HG03097 (cell line): ENCODE measurements around the gene EXOC7.
A peak's percentile ranks its signal among the peaks of the same experiment; 100 is the strongest.

ENCODE experiments used
- ATAC-seq: cut with Tn5 transposase; IDR thresholded peaks from one replicate; pipeline ENCODE4 v1.9.1; 2021; ENCODE audit not compliant: unreplicated experiment, low FRiP score

EXOC7 gene, protein sequence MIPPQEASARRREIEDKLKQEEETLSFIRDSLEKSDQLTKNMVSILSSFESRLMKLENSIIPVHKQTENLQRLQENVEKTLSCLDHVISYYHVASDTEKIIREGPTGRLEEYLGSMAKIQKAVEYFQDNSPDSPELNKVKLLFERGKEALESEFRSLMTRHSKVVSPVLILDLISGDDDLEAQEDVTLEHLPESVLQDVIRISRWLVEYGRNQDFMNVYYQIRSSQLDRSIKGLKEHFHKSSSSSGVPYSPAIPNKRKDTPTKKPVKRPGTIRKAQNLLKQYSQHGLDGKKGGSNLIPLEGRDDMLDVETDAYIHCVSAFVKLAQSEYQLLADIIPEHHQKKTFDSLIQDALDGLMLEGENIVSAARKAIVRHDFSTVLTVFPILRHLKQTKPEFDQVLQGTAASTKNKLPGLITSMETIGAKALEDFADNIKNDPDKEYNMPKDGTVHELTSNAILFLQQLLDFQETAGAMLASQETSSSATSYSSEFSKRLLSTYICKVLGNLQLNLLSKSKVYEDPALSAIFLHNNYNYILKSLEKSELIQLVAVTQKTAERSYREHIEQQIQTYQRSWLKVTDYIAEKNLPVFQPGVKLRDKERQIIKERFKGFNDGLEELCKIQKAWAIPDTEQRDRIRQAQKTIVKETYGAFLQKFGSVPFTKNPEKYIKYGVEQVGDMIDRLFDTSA

DNA sequence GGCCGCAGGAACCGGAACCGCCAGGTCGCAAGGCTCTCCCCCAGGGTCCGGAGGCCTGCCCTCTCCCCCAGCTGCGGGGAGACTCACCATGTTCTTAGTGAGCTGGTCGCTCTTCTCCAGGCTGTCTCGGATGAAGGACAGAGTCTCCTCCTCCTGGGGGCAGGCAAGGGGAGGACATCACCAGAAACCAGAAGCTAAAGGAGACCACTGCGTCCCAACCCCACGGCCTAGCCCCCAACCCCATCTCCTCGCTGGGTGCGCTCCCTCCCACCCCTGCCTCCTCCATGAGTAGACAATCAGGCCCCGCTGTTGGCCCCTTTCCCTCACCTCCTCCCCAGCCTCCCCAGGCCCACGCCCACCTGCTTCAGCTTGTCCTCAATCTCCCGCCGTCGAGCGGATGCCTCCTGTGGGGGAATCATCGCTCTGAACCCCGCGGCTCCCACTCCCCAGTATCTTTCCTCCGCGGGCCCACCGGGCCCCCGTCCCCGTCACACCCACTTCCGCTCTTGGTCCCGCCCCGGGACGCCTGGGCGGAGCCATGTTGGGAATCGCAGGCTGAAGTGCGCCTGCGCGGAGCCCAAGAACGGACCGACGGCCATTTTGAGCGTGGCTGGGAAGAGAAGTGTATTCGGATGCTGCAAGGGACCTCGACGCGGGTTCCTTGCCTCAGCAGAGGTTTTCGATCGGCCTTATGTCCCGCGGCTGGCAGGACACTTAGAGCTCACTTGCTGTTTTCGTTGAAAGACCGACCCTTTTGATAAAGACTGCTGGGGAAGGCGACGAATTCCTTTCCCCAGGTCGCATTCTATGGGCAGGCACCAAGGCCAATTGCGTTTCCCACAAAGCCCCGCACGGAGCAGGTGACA lies at the start of gene EXOC7:
Gene EXOC7, minus strand, starts transcription at position 514 of the 866 bp plus-strand sequence. Its CDS starts 95 bp downstream, at position 419.
- ATAC-seq = peak; percentile 71

DNA sequence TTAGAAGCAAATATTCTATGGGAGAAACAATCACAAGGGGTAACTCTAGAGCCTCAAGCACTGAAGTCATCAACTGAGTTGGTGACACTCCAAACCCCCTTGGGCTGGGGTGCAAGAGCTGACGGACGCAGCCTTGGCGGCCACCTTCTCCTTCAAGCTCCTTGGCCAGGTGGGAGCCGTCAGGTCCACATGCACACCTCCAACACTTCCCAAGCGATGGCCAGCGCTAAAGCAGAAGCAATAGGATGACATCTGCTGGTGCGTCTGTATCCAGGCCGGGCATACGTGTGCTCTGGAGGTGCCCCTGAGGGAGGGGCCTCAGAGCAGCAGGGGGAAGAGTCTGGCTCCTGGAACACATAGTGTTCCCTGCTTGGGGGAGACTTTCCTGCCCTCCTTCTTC lies 49.6 kb upstream of the EXOC7 start:
- ATAC-seq = no peak

DNA sequence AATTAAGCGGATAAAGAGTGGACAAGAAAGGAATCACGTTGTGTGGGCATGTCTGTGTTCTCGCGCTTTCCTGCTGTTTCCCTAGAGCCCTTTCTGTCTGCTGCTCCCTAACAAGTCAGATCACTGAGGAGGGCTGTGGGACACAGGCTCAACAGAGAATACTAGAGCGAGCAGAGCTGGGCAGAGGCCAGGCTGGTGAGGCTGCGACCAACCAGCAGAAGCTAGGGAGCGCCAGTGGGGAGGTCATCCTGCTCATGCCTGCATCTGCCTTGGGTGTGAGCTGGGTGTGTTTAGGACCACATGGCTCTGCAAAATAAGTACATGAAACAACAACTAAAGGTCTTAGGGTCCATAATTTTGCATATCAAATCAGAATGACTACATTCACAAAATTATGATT lies 49.0 kb upstream of the EXOC7 start:
- no peak for ATAC-seq

DNA sequence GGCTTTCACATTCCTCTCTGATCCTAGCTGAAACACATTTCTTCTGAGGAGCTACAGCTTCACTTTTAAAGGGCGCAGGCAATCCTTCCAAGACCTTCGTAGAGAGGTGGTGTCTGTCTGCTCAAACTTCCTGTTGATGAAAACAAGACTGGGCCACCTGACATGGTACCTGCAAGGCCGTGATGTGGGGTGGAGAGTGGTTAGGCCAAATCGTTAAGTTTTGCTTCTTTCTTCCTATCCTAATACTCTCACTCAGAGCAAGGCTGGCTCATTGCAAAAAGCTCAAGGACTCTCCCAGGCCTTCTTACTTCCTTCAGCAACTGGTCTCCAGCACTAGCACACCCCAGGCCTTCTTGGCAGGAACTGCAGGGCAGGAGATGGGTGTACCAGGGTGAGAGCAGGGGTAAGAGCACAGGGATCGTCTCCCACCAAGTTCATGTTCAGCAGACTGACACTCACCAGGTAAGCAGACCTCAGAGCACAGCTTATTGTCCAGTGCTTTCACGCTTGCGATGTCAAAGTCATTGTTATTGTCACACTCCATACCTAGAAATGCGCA lies 48.4 kb upstream of the EXOC7 start:
- ATAC-seq = no peak

DNA sequence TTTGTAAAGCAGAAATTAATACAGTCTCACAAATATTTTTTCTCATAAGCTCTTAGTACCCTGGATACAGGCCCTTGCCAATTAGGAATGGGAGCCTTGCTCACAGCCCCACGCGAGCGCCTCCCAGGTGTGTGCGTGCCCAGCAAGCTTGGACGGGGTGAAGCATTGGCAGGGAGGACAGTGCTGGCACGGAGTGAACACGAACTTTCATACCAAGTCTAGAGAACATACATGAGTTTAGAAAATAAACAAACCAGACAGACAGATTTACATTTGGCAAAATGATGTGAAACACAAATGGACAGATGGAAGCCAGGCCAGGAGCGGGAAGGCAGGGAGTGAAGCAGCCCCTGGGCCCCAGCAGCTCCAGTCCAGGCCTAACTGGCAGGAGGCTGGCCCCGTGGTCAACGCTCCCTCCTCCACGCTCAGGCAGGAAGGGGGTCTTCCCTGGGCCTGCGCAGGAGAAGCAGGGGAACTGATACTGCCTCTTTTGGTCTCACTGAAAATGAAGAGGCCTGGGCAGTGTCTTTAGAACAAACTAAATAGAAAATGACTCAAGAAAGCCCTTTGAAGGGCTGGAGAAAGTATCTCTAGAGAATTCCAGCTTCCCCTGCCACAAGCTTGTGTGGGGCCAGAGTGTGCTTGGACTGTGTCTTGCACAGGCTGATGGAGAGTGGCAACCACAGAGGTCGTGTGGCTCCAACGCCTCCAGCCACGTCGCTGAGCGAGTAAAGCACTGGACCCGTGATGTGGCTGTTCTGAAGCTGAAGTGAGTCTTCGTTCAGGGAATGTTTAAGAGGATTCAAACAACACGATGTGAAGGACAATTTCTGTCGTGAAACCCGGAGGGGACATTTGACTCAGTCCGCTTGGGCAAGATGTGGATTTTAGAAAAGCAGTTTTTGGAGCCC lies 47.4 kb upstream of the EXOC7 start:
- no peak for ATAC-seq

DNA sequence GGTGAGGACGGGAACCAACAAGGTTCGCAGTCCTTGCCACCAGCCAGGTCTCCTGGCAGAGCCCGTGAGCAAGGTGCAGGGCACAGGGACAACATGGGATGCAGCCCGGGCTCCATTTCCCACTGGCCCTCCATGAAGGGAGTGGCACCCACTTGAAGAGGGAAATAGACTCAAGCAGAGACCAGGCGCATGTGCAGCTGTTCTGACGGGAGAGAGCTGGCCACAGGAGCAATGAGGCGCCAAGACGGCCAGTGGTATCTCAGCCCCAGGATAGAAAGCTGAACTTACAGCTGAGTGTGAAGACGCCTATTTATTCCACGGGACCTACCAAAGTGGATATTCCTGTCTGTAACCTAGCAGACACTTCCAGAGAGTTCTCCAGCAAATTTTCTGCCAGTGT lies 45.6 kb upstream of the EXOC7 start:
- ATAC-seq = no peak

DNA sequence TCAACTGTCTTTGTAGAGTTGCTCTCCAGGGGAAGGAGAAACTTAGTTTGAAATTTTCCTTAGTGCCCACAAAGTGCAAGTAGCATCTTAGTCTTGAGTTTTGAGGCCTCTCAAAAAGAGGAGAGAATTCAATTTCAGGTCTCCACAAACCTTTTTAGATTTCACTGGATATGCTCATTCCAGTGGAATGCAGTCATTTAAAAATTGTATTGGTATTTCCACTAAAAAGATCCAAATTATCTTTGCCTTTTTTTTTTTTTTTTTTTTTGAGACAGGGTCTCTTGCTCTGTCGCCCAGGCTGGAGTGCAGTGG lies 44.4 kb upstream of the EXOC7 start:
- ATAC-seq = no peak

DNA sequence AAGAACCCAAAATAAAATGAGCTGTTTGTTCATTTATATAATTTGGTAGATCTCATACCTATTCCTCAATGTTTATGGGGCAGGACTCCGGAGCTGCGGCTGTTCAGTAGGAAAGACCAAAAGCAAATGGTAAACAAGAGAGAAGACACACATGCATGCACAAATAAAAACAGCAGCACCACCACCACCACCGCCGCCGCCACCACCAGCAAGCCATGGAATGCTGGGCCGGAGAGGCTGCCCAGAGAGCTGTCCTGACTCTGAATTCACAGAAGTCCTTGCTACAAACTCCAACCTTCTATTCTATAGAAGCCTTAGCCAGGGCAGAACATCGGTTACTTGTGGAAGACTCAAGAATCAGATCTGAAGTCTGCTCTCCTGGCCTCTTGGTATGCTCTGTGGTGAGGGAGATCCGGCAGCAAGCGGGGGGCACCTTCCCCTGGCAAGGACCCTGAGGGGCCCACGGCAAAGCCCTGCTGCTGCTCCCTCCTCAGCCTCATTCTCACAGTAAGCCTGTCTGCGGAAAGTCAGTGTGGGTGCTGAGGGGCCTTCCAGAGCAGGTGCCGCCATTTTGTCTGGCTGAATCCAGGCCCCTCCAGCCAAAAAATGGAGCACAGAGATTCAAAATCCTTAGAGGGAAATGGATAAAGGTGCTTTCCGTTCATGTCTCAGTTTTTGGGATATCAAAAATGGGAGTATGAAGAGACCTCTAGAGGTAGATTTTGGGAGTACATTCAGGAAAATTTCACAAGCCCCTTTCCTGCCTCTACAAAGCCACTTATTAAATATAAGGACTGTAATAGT lies 43.8 kb upstream of the EXOC7 start:
- ATAC-seq = no peak

DNA sequence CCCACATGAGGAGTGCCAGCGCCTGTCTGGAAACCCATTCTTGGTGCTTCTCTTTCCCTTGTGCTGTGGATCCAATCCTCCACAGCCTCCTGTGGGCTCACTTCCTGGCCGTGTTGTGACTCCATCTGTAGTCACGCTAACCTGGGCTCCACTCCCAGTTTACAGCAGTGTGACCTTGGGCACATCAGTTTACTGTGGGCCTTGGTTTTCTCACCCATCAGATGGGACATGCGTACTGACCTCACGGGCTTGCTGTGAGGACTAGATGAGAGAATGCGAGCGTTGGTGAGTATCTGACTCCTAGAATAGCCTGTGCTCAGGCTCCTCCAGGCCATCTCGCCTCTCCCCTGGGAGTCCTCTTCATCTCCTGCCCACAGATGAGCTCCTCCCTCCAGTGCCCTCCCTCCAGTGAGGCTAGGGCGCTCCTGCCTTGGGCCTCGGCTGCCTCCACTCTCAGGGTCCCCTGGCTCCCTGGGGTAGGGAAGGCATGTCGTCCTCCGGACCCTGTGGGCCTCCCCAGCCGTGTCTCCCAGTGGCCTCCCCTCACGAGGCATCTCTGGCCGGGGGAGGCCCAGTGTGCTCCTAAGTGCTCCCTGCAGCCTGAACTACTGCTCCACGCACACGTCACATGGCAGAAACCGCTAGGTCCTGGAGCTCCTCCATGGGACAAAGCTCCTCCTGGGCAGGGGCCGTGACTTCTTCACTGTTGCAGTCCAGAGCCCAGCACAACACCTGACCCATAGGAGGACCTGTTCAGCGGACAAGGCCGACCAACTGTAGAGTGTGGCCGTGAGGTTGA lies 42.7 kb upstream of the EXOC7 start:
- no peak for ATAC-seq

DNA sequence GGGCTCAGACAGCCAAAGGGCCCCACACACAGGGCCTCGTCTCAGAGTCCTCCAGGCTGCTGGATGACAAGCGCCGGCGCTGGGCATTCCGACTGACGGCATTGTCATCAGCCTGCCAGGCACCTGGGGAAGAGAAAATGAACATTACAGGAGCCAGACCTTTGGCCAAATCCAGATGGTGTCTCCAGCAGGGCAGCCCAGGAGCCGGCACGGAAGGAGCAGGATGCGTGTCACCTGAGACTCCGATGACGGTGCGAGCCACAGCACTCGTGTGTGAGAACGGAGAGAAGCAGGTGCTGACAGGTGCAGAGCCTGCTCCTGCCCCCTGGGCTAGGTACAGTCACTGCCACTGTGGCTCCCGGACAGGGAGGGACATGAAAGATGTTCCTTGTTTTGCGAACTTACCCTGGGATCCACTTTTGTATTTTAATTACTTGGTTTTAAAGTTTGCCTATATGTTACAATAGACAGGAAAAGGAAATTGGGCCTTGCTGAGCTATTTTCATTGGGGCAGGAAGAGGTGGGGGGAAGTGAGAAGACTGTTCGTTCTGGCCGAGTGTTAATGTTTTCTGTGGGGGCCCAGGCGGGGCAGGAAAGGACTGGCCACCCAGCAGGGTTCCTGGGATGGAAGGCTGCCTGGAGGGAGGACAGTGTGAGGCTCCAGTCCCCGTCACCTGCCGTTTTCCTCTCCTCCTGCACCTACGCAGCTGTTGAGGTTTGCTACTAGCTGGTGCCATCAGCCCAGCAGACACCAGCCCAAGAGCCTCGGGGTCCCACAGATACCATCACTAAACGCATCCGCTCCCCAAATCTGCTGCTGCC lies 41.9 kb upstream of the EXOC7 start:
- ATAC-seq = no peak

DNA sequence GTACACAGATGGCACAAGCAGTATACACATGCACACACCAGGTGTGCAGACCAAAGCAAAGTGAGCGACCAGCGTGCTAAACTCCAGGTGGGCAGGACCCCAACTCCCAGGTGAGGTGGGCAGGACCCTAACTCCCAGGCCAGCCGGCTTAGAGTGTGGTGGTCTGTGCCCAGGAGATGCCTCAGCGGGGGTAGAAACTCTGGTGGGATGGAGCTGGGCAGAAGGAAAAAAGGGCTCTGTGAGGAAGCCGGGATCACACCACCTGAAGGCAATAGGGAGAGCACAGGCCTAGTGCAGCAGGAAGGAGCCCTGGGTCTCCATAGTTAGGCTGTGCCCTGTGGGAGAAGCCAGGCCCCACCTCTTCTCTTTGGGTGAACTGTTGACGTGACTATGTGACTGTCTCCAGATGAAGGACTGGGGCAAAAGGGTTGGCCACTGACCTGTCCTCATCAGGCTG lies 39.0 kb upstream of the EXOC7 start:
- ATAC-seq = no peak

DNA sequence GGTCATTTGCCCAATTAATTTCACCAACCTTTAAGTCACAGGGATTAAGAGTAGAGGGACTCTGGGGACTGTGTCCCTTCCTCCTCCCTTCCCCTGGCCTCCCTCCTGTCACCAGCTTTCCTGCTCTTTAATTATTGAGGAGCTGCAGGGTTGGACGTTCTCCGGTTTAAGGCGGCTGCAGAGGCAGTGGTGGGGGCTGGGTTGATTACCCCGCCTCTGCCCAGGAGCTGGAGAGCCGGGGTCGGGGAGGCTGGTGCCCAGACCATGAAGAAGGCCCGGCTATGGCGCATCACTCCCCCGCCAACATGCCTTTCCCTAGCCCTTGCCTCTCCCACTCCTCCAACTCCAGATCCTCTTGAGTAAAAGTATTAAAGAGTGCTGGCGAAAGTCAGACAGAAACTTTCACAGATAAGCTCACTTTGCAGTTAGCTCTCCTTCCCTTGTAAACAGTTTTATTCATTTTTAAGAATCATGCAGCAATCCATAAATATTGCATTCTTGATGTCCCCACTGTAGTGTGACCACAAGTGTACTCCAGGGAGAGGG lies 38.5 kb upstream of the EXOC7 start:
- no peak for ATAC-seq

DNA sequence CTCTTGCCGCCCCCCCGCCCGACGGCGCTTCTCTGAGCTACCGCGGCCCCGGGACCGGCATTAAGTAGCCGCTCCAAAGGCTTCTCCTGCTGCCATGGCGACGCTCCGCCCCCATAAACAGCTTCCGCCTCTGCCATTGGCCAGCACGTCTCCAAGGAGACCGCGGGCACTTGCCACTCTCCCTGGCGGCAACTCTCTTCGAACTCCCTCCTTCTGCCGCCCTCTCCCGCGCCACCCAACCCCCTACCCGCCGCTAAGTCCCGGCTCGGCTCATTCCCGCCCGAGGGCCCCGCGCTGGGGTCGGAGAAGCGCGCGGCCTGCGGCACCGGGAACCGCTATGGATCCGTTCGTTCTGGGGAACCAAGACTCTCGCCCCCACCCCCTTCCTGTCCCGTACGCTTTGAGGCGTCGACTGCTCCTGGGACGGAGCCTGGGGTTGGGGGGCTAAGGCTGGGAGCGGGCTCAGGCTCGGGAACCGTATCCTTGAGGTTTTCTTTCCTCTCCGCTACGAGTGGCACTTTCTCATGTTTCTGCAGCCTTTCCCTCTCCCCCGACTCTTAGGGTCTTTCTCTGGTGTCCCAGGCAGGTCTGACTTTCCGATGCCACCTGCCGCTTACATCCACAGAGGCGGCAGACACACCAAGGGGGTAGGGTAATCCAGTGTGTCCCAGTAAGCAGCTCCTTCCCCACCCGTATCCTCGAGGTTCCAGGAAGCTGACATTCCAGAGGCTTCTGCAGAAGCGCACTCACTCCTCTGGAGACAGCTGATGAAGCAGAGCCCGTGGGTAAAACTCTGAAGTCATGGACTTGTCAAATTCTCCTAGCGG lies 37.8 kb upstream of the EXOC7 start, which contains the start of gene FOXJ1:
Gene FOXJ1, minus strand, starts transcription at position 34 of the 827 bp plus-strand sequence. CDS start 850 bp downstream, outside the sequence.
- ATAC-seq = peak; percentile 52

DNA sequence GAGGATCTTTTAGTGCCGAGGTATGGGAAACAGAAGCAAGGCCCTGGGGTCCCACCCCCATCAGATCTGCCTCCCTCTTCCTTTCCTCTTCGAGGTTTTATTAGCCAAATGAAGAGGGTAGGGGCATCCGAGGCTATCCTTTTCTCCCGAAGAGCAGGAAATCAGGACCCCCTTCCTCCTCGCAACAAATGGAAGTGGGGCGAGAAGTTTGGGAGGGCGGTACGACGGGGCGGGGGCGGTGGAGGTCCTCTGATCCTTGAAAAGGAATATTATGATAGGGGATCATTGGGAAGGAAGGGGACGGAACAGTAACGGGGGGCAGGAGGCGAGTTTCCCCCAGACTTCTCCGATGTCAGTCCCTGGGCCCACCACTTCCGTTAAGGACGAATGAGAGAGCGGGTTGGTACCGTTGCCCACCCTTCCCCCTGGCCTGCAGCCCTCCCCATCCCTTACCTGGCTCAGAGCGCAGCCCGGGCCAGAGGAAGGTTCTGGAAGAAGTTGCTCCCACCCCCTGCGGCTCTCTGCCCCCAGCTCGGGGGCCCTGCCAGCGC lies 37.1 kb upstream of the EXOC7 start:
- ATAC-seq = no peak

DNA sequence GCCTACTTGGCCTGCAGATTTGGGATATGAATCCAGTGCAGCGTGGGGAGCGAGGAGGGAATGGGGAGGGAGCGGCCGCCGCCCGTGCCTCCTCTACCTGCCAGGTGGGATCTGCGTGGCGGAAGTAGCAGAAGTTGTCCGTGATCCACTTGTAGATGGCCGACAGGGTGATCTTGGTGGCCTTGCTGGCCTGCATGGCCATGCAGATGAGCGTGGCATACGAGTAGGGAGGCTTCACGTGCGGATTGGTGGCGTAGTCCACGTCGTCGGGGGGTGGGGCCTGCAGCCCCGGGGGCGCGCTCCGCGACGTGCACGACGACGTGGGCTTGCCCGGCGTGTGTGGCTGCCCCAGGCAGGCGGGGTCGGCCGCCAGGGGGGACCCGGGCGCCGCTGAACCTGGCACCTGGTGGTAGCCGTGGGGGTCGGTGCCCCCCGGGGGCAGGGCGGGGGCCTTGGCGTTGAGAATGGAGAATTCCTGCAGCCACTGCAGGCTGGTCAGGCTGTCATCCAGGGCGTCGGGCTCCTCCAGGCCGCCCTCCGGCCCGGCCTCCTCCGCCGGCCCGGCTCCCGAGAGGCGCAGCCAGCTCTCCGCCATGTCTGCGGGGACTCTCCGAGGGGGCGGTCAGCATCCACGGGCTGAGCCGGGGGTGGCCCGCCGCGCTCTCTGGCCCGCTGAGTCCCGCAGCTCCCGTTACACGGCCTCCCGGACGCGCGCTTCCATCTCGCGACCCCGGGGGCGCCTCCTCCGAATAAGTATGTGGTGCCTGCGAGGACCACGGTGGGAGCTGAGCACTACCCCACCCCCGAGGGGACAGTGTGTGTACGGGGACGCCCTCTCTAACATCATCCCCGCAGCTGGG lies 36.4 kb upstream of the EXOC7 start:
- no peak for ATAC-seq
